DMS114 treated with DMSO at 0.1 percent for 48 hours (cell line): ENCODE measurements around the gene OBP2A.

Source experiments
- DNase-seq: peaks from one replicate; lab custom pipeline; 2025; ENCODE audit not compliant: unreplicated experiment; lab: John Stamatoyannopoulos, UW

Gene OBP2A

GRCh38 chr9:135551031-135551430, 5.1 kb downstream of the OBP2A start:
- DNase-seq, result no peak

- no peak for DNase-seq
Observed at GRCh38 chr9:135551456-135551855, 5.5 kb downstream of the OBP2A start.

GRCh38 chr9:135552021-135552697, 6.2 kb downstream of the OBP2A start:
- no peak for DNase-seq

- DNase-seq, result no peak
Observed at GRCh38 chr9:135552698-135553171, 6.8 kb downstream of the OBP2A start.

GRCh38 chr9:135554718-135555117, 8.8 kb downstream of the OBP2A start:
- DNase-seq, result no peak

- no peak for DNase-seq
Observed at GRCh38 chr9:135555203-135555602, 9.3 kb downstream of the OBP2A start.

GRCh38 chr9:135555910-135556309, 10.0 kb downstream of the OBP2A start:
- DNase-seq, result no peak

GRCh38 chr9:135559606-135560005, 13.7 kb downstream of the OBP2A start:
- no peak for DNase-seq

GRCh38 chr9:135561391-135562234, 15.7 kb downstream of the OBP2A start, which contains the start of gene PAEP:
Gene PAEP (plus strand): TSS chr9:135561756.
- no peak for DNase-seq

GRCh38 chr9:135562235-135562745, 16.4 kb downstream of the OBP2A start:
- DNase-seq, result no peak

GRCh38 chr9:135563039-135563476, 17.1 kb downstream of the OBP2A start:
- DNase-seq, result no peak

GRCh38 chr9:135563858-135564257, 17.9 kb downstream of the OBP2A start:
- no peak for DNase-seq

- no peak for DNase-seq
Observed at GRCh38 chr9:135565141-135565628, 19.3 kb downstream of the OBP2A start.

GRCh38 chr9:135565636-135566035, 19.7 kb downstream of the OBP2A start:
- DNase-seq, result no peak

GRCh38 chr9:135566552-135566951, 20.6 kb downstream of the OBP2A start:
- no peak for DNase-seq

GRCh38 chr9:135567311-135567710, 21.4 kb downstream of the OBP2A start:
- DNase-seq, result no peak

- no peak for DNase-seq
Observed at GRCh38 chr9:135568026-135568425, 22.1 kb downstream of the OBP2A start.

- DNase-seq, result no peak
Observed at GRCh38 chr9:135570456-135570855, 24.5 kb downstream of the OBP2A start.

- no peak for DNase-seq
Observed at GRCh38 chr9:135572233-135572632, 26.3 kb downstream of the OBP2A start.

- no peak for DNase-seq
Observed at GRCh38 chr9:135573124-135573523, 27.2 kb downstream of the OBP2A start.

GRCh38 chr9:135574331-135574730, 28.4 kb downstream of the OBP2A start:
- no peak for DNase-seq

GRCh38 chr9:135574943-135575342, 29.0 kb downstream of the OBP2A start:
- DNase-seq, result no peak
